ENCODE results near the gene FILIP1L. TPM values are rescaled to one million over a fixed set of nuclear protein-coding genes. Genes with fewer than 3 reads are reported as not detected.

FILIP1L gene
- total RNA-seq, 1 experiment from 2014 or later = 0.07 TPM

DNA sequence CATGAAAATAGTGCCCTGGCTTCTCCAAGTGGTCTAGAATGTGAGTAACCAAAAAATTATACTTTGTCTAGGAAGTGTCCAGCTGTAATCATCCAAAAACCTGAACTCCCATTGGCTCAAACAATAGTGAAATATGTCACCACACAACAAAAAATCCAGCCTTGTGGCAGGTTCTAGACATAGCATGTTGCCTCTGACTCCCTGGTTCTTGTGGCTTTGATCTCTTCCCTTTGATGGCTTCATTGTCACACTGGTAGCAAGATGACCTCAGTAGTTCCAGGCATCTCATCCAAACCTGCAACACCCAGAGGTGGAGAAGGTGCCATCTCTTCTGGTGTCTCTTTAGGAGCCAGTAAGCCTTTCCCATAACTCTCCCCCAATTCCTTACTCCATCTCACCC, 222.0 kb downstream of the FILIP1L start:
- Histone ChIP-seq H3K23ac (ENCODE audit: insufficient read length, low read depth, low read length) (no peak overlapping the region), H3K14ac (ENCODE audit: insufficient read depth, low read length) (no peak overlapping the region), H2BK15ac (ENCODE audit: low read depth, low read length) (no peak overlapping the region), H3K27me3 (ENCODE audit: insufficient read depth, low read length) (no peaks in the 10 kb centered on the region), H2AFZ (ENCODE audit: low read length) (no peak overlapping the region), H2BK20ac (ENCODE audit: low read depth, low read length, poor library complexity, severe bottlenecking) (no peak overlapping the region), H4K91ac (ENCODE audit: insufficient read length, low read depth, low read length) (no peak overlapping the region), H2BK5ac (ENCODE audit: insufficient read length, low read length) (no peak overlapping the region), H2AK5ac (ENCODE audit: insufficient read length, low read length) (no peak overlapping the region), H2BK12ac (ENCODE audit: insufficient read length, low read depth, low read length) (no peak overlapping the region), H3K4me2 (ENCODE audit: insufficient read depth, insufficient read length, low read length) (no peak overlapping the region), H4K8ac (replicated peaks; ENCODE audit: insufficient read length, low read depth, low read length) (no peak overlapping the region), H3K9ac (ENCODE audit: extremely low read depth, insufficient read length, low read length) (no peak overlapping the region), H2BK120ac (ENCODE audit: low read depth, low read length, poor library complexity, severe bottlenecking) (no peak overlapping the region), H3K4me1 (ENCODE audit: insufficient read depth, low read length) (peaks cover 8% of the 10 kb centered on the region; the same call in 1 of the 2 replicates), H3K18ac (ENCODE audit: insufficient read length, low read depth, low read length) (no peak overlapping the region), H3K79me1 (ENCODE audit: insufficient read depth, low read depth, low read length, poor library complexity, severe bottlenecking) (no peaks in the 10 kb centered on the region), H4K5ac (ENCODE audit: insufficient read length, low read depth, low read length) (no peak overlapping the region), H4K20me1 (ENCODE audit: control insufficient read depth, insufficient read depth, insufficient read length) (no peaks in the 10 kb centered on the region), H3K4ac (ENCODE audit: low read depth, low read length) (no peak overlapping the region), H3K27ac (ENCODE audit: insufficient read length, low read depth, low read length) (no peak overlapping the region), H3K23me2 (ENCODE audit: insufficient read length, low read depth, low read length, poor library complexity, severe bottlenecking) (no peaks in the 10 kb centered on the region), H3T11ph (ENCODE audit: low read length) (no peak overlapping the region), H3K56ac (ENCODE audit: insufficient read length, low read depth, low read length) (no peak overlapping the region), H3K79me2 (ENCODE audit: insufficient read depth, low read length) (no peaks in the 10 kb centered on the region), H3K9me3 (ENCODE audit: control insufficient read depth, low read depth, low read length) (no peaks in the 10 kb centered on the region)
- H3K4me1 Mint-ChIP-seq = peaks cover 23 to 25% of the 10 kb centered on the region in 2 experiments
- no peak for DNase-seq
- TF ChIP-seq, protein P1, sequence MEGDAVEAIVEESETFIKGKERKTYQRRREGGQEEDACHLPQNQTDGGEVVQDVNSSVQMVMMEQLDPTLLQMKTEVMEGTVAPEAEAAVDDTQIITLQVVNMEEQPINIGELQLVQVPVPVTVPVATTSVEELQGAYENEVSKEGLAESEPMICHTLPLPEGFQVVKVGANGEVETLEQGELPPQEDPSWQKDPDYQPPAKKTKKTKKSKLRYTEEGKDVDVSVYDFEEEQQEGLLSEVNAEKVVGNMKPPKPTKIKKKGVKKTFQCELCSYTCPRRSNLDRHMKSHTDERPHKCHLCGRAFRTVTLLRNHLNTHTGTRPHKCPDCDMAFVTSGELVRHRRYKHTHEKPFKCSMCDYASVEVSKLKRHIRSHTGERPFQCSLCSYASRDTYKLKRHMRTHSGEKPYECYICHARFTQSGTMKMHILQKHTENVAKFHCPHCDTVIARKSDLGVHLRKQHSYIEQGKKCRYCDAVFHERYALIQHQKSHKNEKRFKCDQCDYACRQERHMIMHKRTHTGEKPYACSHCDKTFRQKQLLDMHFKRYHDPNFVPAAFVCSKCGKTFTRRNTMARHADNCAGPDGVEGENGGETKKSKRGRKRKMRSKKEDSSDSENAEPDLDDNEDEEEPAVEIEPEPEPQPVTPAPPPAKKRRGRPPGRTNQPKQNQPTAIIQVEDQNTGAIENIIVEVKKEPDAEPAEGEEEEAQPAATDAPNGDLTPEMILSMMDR (conservative IDR thresholded peaks at IDR 0.05) = no peak; the same call in 2 of the 3 replicates
- no peaks in the 10 kb centered on the region for H3K36me3 Mint-ChIP-seq (ENCODE audit: insufficient read depth in 1 of 3, low read depth in 3 of 3)
- H3K27ac Mint-ChIP-seq = no peak overlapping the region
- no peaks in the 10 kb centered on the region for H3K27me3 Mint-ChIP-seq (ENCODE audit: low read depth)
- no peak overlapping the region for H3K4me3 Mint-ChIP-seq
- H3K9me3 Mint-ChIP-seq = no peaks in the 10 kb centered on the region; a peak in 1 of 5 replicates
